ENCODE measurements around the gene BHMT.
"Not testable (repeated sequence)": the region's sequence is repeated elsewhere in the genome, so short reads cannot be mapped to it uniquely, and the experiment has no call there.

BHMT gene

GRCh38 chr5:79147076-79147475 lies 35.5 kb downstream of the BHMT start:
- ChIA-PET CTCF (interaction anchor here (0.6 kb wide), 1 partner anchor 22 kb away, joined by 5 read pairs; no protein-coding TSS in a partner anchor), POLR2A (no interaction called here)
- no peak for DNase-seq (ENCODE audit: extremely low spot score)
- TF ChIP-seq ELF4 (IDR thresholded peaks at IDR 0.05), result no peak
- TF ChIP-seq PKNOX1 (IDR thresholded peaks at IDR 0.05), result no peak
- no peak for TF ChIP-seq ZNF384 (IDR thresholded peaks at IDR 0.05)
- TF ChIP-seq TARDBP (IDR thresholded peaks at IDR 0.05), result no peak
- no peak for TF ChIP-seq LEF1 (IDR thresholded peaks at IDR 0.05; ENCODE audit: borderline replicate concordance)

GRCh38 chr5:79149433-79149832 lies 37.8 kb downstream of the BHMT start:
- ChIA-PET CTCF (no interaction called here), POLR2A (no interaction called here)
- TF ChIP-seq L3MBTL2 (conservative IDR thresholded peaks at IDR 0.05) (no peak), SUZ12 (IDR thresholded peaks at IDR 0.05) (no peak), NFRKB (IDR thresholded peaks at IDR 0.05) (no peak), ELF4 (IDR thresholded peaks at IDR 0.05) (no peak)
- DNase-seq (ENCODE audit: extremely low spot score), result no peak

GRCh38 chr5:79151942-79152671 lies 40.5 kb downstream of the BHMT start:
- no peak for TF ChIP-seq FOXM1 (IDR thresholded peaks at IDR 0.05; ENCODE audit: borderline replicate concordance)
- no peak for TF ChIP-seq SP1 (IDR thresholded peaks at IDR 0.05)
- no peak for TF ChIP-seq L3MBTL2 (conservative IDR thresholded peaks at IDR 0.05)
- TF ChIP-seq SUZ12 (IDR thresholded peaks at IDR 0.05), result no peak
- no peak for TF ChIP-seq ELF4 (IDR thresholded peaks at IDR 0.05)
- TF ChIP-seq FOXK2 (IDR thresholded peaks at IDR 0.05), result no peak
- no peak for TF ChIP-seq LEF1 (IDR thresholded peaks at IDR 0.05; ENCODE audit: borderline replicate concordance)
- TF ChIP-seq FOXA1 (IDR thresholded peaks at IDR 0.05), result no peak
- TF ChIP-seq ZNF384 (IDR thresholded peaks at IDR 0.05), result no peak
- TF ChIP-seq HDGF (IDR thresholded peaks at IDR 0.05; ENCODE audit: borderline replicate concordance), result no peak
- no peak for TF ChIP-seq PKNOX1 (IDR thresholded peaks at IDR 0.05)
- TF ChIP-seq ARNT (IDR thresholded peaks at IDR 0.05), result no peak
- TF ChIP-seq BHLHE40 (IDR thresholded peaks at IDR 0.05; ENCODE audit: borderline replicate concordance), result no peak
- TF ChIP-seq CTBP1 (IDR thresholded peaks at IDR 0.05; ENCODE audit: borderline replicate concordance), result no peak
- no peak for TF ChIP-seq TARDBP (IDR thresholded peaks at IDR 0.05)
- DNase-seq (ENCODE audit: extremely low spot score), result no peak
- ChIA-PET POLR2A (interaction anchor here (1.0 kb wide), 1 partner anchor 168 kb away, joined by 4 read pairs; no protein-coding TSS in a partner anchor), CTCF (no interaction called here)

- no peak for DNase-seq (ENCODE audit: extremely low spot score)
- ChIA-PET CTCF (interaction anchor here (0.9 kb wide), 1 partner anchor 132 kb away, joined by 4 read pairs; no protein-coding TSS in a partner anchor), POLR2A (no interaction called here)
- TF ChIP-seq ELF4 (IDR thresholded peaks at IDR 0.05), result no peak
- no peak for TF ChIP-seq FOXM1 (IDR thresholded peaks at IDR 0.05; ENCODE audit: borderline replicate concordance)
- TF ChIP-seq ARNT (IDR thresholded peaks at IDR 0.05), result no peak
- TF ChIP-seq BHLHE40 (IDR thresholded peaks at IDR 0.05; ENCODE audit: borderline replicate concordance), result no peak
- TF ChIP-seq LEF1 (IDR thresholded peaks at IDR 0.05; ENCODE audit: borderline replicate concordance), result no peak
- TF ChIP-seq FOXA1 (IDR thresholded peaks at IDR 0.05), result no peak
- no peak for TF ChIP-seq ZNF384 (IDR thresholded peaks at IDR 0.05)
- TF ChIP-seq SP1 (IDR thresholded peaks at IDR 0.05), result no peak
- TF ChIP-seq PKNOX1 (IDR thresholded peaks at IDR 0.05), result no peak
- TF ChIP-seq TARDBP (IDR thresholded peaks at IDR 0.05), result no peak
- no peak for TF ChIP-seq FOXK2 (IDR thresholded peaks at IDR 0.05)
- no peak for TF ChIP-seq CTBP1 (IDR thresholded peaks at IDR 0.05; ENCODE audit: borderline replicate concordance)
- no peak for TF ChIP-seq HDGF (IDR thresholded peaks at IDR 0.05; ENCODE audit: borderline replicate concordance)
- TF ChIP-seq NFRKB (IDR thresholded peaks at IDR 0.05), result no peak
- TF ChIP-seq SUZ12 (IDR thresholded peaks at IDR 0.05), result no peak
These were observed 45.7 kb downstream of the BHMT start for GRCh38 chr5:79157305-79157704.

GRCh38 chr5:79161647-79162046 lies 50.0 kb downstream of the BHMT start:
- CTCF ChIA-PET, result interaction anchor here (0.7 kb wide), 1 partner anchor 16 kb away, joined by 4 read pairs; no protein-coding TSS in a partner anchor
- POLR2A ChIA-PET, result not testable (repeated sequence)

GRCh38 chr5:79168031-79168430 lies 56.4 kb downstream of the BHMT start:
- TF ChIP-seq ZNF384 (IDR thresholded peaks at IDR 0.05) (no peak), LEF1 (IDR thresholded peaks at IDR 0.05; ENCODE audit: borderline replicate concordance) (no peak), TARDBP (IDR thresholded peaks at IDR 0.05) (no peak), FOXM1 (IDR thresholded peaks at IDR 0.05; ENCODE audit: borderline replicate concordance) (no peak), BHLHE40 (IDR thresholded peaks at IDR 0.05; ENCODE audit: borderline replicate concordance) (no peak), HDGF (IDR thresholded peaks at IDR 0.05; ENCODE audit: borderline replicate concordance) (no peak), L3MBTL2 (conservative IDR thresholded peaks at IDR 0.05) (no peak), ARNT (IDR thresholded peaks at IDR 0.05) (no peak), FOXA1 (IDR thresholded peaks at IDR 0.05) (no peak), ELF4 (IDR thresholded peaks at IDR 0.05) (no peak), CTBP1 (IDR thresholded peaks at IDR 0.05; ENCODE audit: borderline replicate concordance) (no peak), SP1 (IDR thresholded peaks at IDR 0.05) (no peak), FOXK2 (IDR thresholded peaks at IDR 0.05) (no peak), PKNOX1 (IDR thresholded peaks at IDR 0.05) (no peak), NFRKB (IDR thresholded peaks at IDR 0.05) (no peak), SUZ12 (IDR thresholded peaks at IDR 0.05) (no peak)
- POLR2A ChIA-PET, result no interaction called here
- CTCF ChIA-PET, result no interaction called here
- DNase-seq (ENCODE audit: extremely low spot score), result no peak

More at GRCh38 chr5:79161647-79162046, 50.0 kb downstream of the BHMT start:
- DNase-seq (ENCODE audit: extremely low spot score), result not testable (repeated sequence)

Data from HEK293T (cell line).